KMS-11 (cell line): ENCODE results near the gene MAP3K15.

ENCODE experiments used
- H2AFZ ChIP-seq: fragments of 200-600 bp; sonication (generic); 2 replicates; pipeline ENCODE4 v1.6.1; 2016; ENCODE audit warnings: antibody characterized with exemption, mixed run types, low read depth
- H3K27ac ChIP-seq: fragments of 200-600 bp; sonication (generic); 2 replicates; pipeline ENCODE4 v1.6.1; 2016; ENCODE audit warnings: mild to moderate bottlenecking, mixed run types
- H3K27me3 ChIP-seq: fragments of 200-600 bp; sonication (generic); 2 replicates; pipeline ENCODE4 v1.6.1; 2017; ENCODE audit warnings: mild to moderate bottlenecking, low read depth, mixed run types, moderate library complexity; ENCODE audit not compliant: insufficient read depth
- H3K36me3 ChIP-seq: fragments of 200-600 bp; sonication (generic); 2 replicates; pipeline ENCODE4 v1.6.1; 2017; ENCODE audit warnings: mild to moderate bottlenecking, mixed run types; ENCODE audit not compliant: insufficient read depth
- H3K4me1 ChIP-seq: fragments of 200-600 bp; sonication (generic); 2 replicates; pipeline ENCODE4 v1.6.1; 2016; ENCODE audit warnings: mild to moderate bottlenecking, low read depth, mixed run types; ENCODE audit not compliant: poor library complexity, severe bottlenecking
- H3K4me2 ChIP-seq: fragments of 200-600 bp; sonication (generic); 2 replicates; pipeline ENCODE4 v1.7.0; 2016; ENCODE audit warnings: mild to moderate bottlenecking, mixed run types
- H3K4me3 ChIP-seq: fragments of 200-600 bp; sonication (generic); IDR thresholded peaks from 2 replicates; pipeline ENCODE4 v1.6.1; 2017; ENCODE audit warnings: low read depth, low read length, mixed read lengths; ENCODE audit not compliant: insufficient read depth
- H3K79me2 ChIP-seq: fragments of 200-600 bp; sonication (generic); 2 replicates; pipeline ENCODE4 v1.6.1; 2016; ENCODE audit warnings: low read depth, mixed run types; ENCODE audit not compliant: insufficient read depth
- H3K9ac ChIP-seq: fragments of 200-600 bp; sonication (generic); 2 replicates; pipeline ENCODE4 v1.6.1; 2016; ENCODE audit warnings: mild to moderate bottlenecking, mixed run types
- H4K20me1 ChIP-seq: fragments of 200-600 bp; sonication (generic); 2 replicates; pipeline ENCODE4 v1.6.1; 2016; ENCODE audit warnings: mild to moderate bottlenecking, mixed run types; ENCODE audit not compliant: insufficient read depth
- TF ChIP-seq, protein P1 (sequence below): fragments of 200-600 bp; sonication (generic); conservative IDR thresholded peaks from 2 replicates; pipeline ENCODE4 v1.6.1; 2017; ENCODE audit warnings: low read depth, mild to moderate bottlenecking, antibody characterized with exemption, low read length, moderate library complexity, mixed read lengths

Gene MAP3K15

DNA sequence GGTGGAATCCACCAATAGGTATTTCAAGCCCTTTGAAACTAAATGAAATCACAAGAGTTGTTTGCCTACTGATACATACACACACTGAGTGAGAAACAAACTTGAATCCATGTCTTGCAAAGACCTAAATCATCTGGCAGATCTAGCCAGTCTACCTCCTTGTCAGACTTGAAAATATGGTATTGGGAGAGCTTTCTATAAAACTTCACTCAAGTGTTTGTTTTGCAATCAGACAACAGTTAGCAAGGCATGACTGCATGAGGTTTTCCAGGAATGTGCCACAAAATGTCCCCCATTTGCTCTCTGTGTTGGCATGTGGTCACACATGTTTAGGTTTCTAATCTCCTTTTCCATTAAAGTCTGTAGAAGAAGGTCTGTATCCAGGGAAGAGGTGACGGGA is 52.4 kb downstream of the MAP3K15 start:
- no peaks in the 10 kb centered on the region for H3K79me2 ChIP-seq
- H4K20me1 ChIP-seq: no peaks in the 10 kb centered on the region
- H3K4me3 ChIP-seq: no peak overlapping the region
- TF ChIP-seq, protein P1, sequence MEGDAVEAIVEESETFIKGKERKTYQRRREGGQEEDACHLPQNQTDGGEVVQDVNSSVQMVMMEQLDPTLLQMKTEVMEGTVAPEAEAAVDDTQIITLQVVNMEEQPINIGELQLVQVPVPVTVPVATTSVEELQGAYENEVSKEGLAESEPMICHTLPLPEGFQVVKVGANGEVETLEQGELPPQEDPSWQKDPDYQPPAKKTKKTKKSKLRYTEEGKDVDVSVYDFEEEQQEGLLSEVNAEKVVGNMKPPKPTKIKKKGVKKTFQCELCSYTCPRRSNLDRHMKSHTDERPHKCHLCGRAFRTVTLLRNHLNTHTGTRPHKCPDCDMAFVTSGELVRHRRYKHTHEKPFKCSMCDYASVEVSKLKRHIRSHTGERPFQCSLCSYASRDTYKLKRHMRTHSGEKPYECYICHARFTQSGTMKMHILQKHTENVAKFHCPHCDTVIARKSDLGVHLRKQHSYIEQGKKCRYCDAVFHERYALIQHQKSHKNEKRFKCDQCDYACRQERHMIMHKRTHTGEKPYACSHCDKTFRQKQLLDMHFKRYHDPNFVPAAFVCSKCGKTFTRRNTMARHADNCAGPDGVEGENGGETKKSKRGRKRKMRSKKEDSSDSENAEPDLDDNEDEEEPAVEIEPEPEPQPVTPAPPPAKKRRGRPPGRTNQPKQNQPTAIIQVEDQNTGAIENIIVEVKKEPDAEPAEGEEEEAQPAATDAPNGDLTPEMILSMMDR: no peak
- no peak overlapping the region for H3K4me2 ChIP-seq
- no peaks in the 10 kb centered on the region for H3K27me3 ChIP-seq
- no peak overlapping the region for H2AFZ ChIP-seq
- H3K27ac ChIP-seq: no peak overlapping the region
- no peaks in the 10 kb centered on the region for H3K4me1 ChIP-seq
- no peak overlapping the region for H3K9ac ChIP-seq
- no peaks in the 10 kb centered on the region for H3K36me3 ChIP-seq

- H3K9ac ChIP-seq: no peak overlapping the region
- no peaks in the 10 kb centered on the region for H4K20me1 ChIP-seq
- H3K27ac ChIP-seq: no peak overlapping the region
- H3K27me3 ChIP-seq: no peaks in the 10 kb centered on the region
- H3K4me2 ChIP-seq: no peak overlapping the region
- TF ChIP-seq, protein P1: no peak
- no peaks in the 10 kb centered on the region for H3K36me3 ChIP-seq
- no peaks in the 10 kb centered on the region for H3K79me2 ChIP-seq
- no peaks in the 10 kb centered on the region for H3K4me1 ChIP-seq
- H2AFZ ChIP-seq: no peak overlapping the region
- H3K4me3 ChIP-seq: no peak overlapping the region
Observed at GRCh38 chrX:19462231-19462630, 53.1 kb downstream of the MAP3K15 start.

DNA sequence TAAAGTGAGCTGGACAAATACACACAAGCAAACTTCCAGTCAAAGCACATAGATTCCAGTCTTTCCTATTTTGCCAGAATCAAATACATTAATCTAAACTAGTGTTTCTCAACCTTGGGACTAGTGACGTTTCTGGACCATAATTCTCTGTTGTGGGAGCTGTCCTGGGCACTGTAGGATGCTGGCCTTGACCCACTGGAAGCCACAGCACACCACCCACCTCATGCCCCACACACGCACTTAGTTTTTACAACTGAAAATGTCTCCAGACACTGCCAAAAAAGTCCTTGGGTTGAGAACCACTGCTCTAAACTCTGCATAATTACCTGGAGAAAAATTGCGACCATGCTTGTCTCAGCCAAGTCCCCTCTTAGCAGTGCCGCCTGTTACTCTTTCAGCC is 57.6 kb downstream of the MAP3K15 start:
- Histone ChIP-seq H4K20me1 (no peaks in the 10 kb centered on the region), H3K36me3 (no peaks in the 10 kb centered on the region), H2AFZ (no peak overlapping the region), H3K9ac (no peak overlapping the region), H3K27me3 (no peaks in the 10 kb centered on the region), H3K4me3 (no peak overlapping the region), H3K4me1 (no peaks in the 10 kb centered on the region), H3K27ac (no peak overlapping the region), H3K79me2 (no peaks in the 10 kb centered on the region), H3K4me2 (no peak overlapping the region)
- TF ChIP-seq, protein P1: no peak

- H3K4me3 ChIP-seq: no peak overlapping the region
- H3K36me3 ChIP-seq: no peaks in the 10 kb centered on the region
- H2AFZ ChIP-seq: no peak overlapping the region
- H3K4me1 ChIP-seq: no peaks in the 10 kb centered on the region
- H3K27ac ChIP-seq: no peak overlapping the region
- no peaks in the 10 kb centered on the region for H3K27me3 ChIP-seq
- no peak overlapping the region for H3K9ac ChIP-seq
- H3K79me2 ChIP-seq: no peaks in the 10 kb centered on the region
- H3K4me2 ChIP-seq: no peak overlapping the region
- no peaks in the 10 kb centered on the region for H4K20me1 ChIP-seq
- TF ChIP-seq, protein P1: no peak
Observed at GRCh38 chrX:19448077-19448476, 67.2 kb downstream of the MAP3K15 start.
